Muscle of arm (tissue), 12 donors: ENCODE measurements around the gene COG5. TPM values are rescaled to one million over a fixed set of nuclear protein-coding genes. Genes with fewer than 3 reads are reported as not detected.

Source experiments
- DNase-seq: peaks from one replicate; pipeline ENCODE4 v3.0.0-alpha.2; 2013
- polyA plus RNA-seq, 12 donors: library from polyadenylated mRNA; unstranded; fragments of 120-200 nt; gene quantifications; one replicate each; pipeline ENCODE4 v1.2.1, GENCODE V29; 2013; ENCODE audit not compliant: insufficient read length in 12 of 12

COG5 gene
- polyA plus RNA-seq, 12 donors: 15.3 to 38.3 (median 30.3) TPM; not detected in 1

GRCh38 chr7:107526672-107527071 lies 37.0 kb downstream of the COG5 start:
- no peak for DNase-seq

- DNase-seq: no peak
These were observed 56.9 kb downstream of the COG5 start for GRCh38 chr7:107506674-107507339.

- DNase-seq: no peak
These were observed 57.6 kb downstream of the COG5 start for GRCh38 chr7:107505997-107506673.

- DNase-seq: no peak
These were observed 58.4 kb downstream of the COG5 start for GRCh38 chr7:107505362-107505761.

GRCh38 chr7:107503687-107504086 lies 60.0 kb downstream of the COG5 start:
- no peak for DNase-seq

- no peak for DNase-seq
These were observed 60.9 kb downstream of the COG5 start for GRCh38 chr7:107502797-107503196.

GRCh38 chr7:107502154-107502553 lies 61.6 kb downstream of the COG5 start:
- DNase-seq: no peak

GRCh38 chr7:107501593-107501992 lies 62.1 kb downstream of the COG5 start:
- DNase-seq: no peak

GRCh38 chr7:107499731-107500130 lies 64.0 kb downstream of the COG5 start:
- no peak for DNase-seq

GRCh38 chr7:107495516-107495915 lies 68.2 kb downstream of the COG5 start:
- no peak for DNase-seq

- no peak for DNase-seq
These were observed 68.8 kb downstream of the COG5 start for GRCh38 chr7:107494884-107495283.

GRCh38 chr7:107494315-107494751 lies 69.4 kb downstream of the COG5 start:
- no peak for DNase-seq

GRCh38 chr7:107492875-107493274 lies 70.8 kb downstream of the COG5 start:
- no peak for DNase-seq

GRCh38 chr7:107486041-107486440 lies 77.7 kb downstream of the COG5 start:
- DNase-seq: no peak

- DNase-seq: no peak
These were observed 81.1 kb downstream of the COG5 start for GRCh38 chr7:107482571-107482970.

- DNase-seq: no peak
These were observed 82.8 kb downstream of the COG5 start for GRCh38 chr7:107480932-107481331.

GRCh38 chr7:107479303-107479702 lies 84.4 kb downstream of the COG5 start:
- DNase-seq: no peak

- DNase-seq: no peak
These were observed 89.6 kb downstream of the COG5 start for GRCh38 chr7:107474104-107474521.

GRCh38 chr7:107472116-107472515 lies 91.6 kb downstream of the COG5 start:
- DNase-seq: no peak

- no peak for DNase-seq
These were observed 92.2 kb downstream of the COG5 start for GRCh38 chr7:107471292-107472070.

GRCh38 chr7:107469929-107470328 lies 93.8 kb downstream of the COG5 start, which contains the start of gene GPR22:
Gene GPR22, plus strand, starts transcription at chr7:107470057. Its CDS starts 4,004 bp downstream, at chr7:107474061.
- no peak for DNase-seq

- no peak for DNase-seq
These were observed 94.9 kb downstream of the COG5 start for GRCh38 chr7:107468824-107469223.

GRCh38 chr7:107467972-107468371 lies 95.7 kb downstream of the COG5 start:
- DNase-seq: no peak
